ENCODE results near the gene USP33.

DNA sequence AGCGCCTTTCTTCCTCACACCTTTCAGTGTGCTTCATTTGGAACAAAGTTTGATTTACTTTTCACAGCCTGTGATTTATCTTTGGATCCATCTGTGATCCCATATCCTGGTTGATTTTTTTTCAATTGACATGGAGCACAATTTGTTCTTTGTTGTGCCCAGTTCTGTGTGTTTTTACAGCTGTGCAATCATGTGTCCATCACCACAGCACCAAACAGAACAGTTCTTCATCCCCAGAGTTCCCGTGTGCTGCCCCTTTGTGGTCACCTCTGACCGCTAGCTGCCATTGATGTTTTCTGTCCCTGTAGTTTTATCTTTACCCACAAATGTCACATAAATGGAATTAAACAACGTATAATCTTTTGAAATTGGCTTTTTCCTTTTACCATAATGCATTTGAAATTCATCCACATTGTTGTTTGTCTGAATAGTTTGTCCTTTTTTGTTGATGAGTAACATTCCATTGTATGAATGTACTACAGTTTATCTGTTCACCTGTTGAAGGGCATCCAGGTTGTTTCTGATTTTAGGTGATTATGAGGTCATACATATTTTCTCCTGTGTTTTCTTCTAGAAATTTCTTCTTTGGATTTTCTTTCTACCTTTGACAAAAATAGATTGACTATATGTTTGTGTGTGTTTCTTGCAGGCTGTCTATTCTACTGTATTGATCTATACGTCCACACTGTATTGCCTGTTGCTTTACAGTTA, 37.2 kb upstream of the USP33 start:
- TF ChIP-seq, protein P1, sequence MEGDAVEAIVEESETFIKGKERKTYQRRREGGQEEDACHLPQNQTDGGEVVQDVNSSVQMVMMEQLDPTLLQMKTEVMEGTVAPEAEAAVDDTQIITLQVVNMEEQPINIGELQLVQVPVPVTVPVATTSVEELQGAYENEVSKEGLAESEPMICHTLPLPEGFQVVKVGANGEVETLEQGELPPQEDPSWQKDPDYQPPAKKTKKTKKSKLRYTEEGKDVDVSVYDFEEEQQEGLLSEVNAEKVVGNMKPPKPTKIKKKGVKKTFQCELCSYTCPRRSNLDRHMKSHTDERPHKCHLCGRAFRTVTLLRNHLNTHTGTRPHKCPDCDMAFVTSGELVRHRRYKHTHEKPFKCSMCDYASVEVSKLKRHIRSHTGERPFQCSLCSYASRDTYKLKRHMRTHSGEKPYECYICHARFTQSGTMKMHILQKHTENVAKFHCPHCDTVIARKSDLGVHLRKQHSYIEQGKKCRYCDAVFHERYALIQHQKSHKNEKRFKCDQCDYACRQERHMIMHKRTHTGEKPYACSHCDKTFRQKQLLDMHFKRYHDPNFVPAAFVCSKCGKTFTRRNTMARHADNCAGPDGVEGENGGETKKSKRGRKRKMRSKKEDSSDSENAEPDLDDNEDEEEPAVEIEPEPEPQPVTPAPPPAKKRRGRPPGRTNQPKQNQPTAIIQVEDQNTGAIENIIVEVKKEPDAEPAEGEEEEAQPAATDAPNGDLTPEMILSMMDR (IDR thresholded peaks at IDR 0.05): no peak
- no peak for TF ChIP-seq POLR2A (IDR thresholded peaks at IDR 0.05)
